Left ventricle myocardium inferior (tissue), 1 donor: Measurements from ENCODE around the gene XPO6. TPM values are rescaled to one million over a fixed set of nuclear protein-coding genes. Genes with fewer than 3 reads are reported as not detected.

Experiments
- DNase-seq: peaks from one replicate; pipeline ENCODE4 v3.0.0-alpha.2; 2020
- H3K27ac ChIP-seq: fragments of 200-600 bp; replicated peaks from 2 replicates; pipeline ENCODE4 v1.8.0; 2021
- H3K27me3 ChIP-seq: fragments of 200-600 bp; 2 replicates; pipeline ENCODE4 v1.8.0; 2021; ENCODE audit warnings: low read depth
- H3K36me3 ChIP-seq: fragments of 200-600 bp; 2 replicates; pipeline ENCODE4 v1.8.0; 2021
- H3K4me1 ChIP-seq: fragments of 200-600 bp; 2 replicates; pipeline ENCODE4 v1.8.0; 2021
- H3K4me3 ChIP-seq: fragments of 200-600 bp; 2 replicates; pipeline ENCODE4 v1.8.0; 2021; ENCODE audit warnings: mild to moderate bottlenecking, moderate library complexity
- H3K9me3 ChIP-seq: fragments of 200-600 bp; replicated peaks from 2 replicates; pipeline ENCODE4 v1.8.0; 2021
- CTCF ChIP-seq: fragments of 200-600 bp; IDR thresholded peaks from 2 replicates; pipeline ENCODE4 v1.8.0; 2021; ENCODE audit warnings: antibody characterized with exemption, mild to moderate bottlenecking, borderline replicate concordance
- intact Hi-C: fragments of 100-400 bp; cut with micrococcal nuclease; formaldehyde crosslinking; loops from one replicate; pipeline ENCODE4 v1.11.0; 2022
- total RNA-seq: library from RNA; stranded (reverse); fragmentation: NEBNext Ultra II Directional; extraction: Animal tissue kit (Norgen Biotek cat#: 25700); gene quantifications from one replicate; pipeline ENCODE4 v1.2.1, GENCODE V29; 2021
- donor health status: DM: no; HTN: yes; CAD: no; lungs with severe emphysema.

Gene XPO6
- total RNA-seq, 1 donor from 2014 or later = 26.4 TPM

- TF ChIP-seq CTCF = no peak
- intact Hi-C loops = no loop called here
- Histone ChIP-seq H3K27ac (no peak overlapping the region), H3K36me3 (no peaks in the 10 kb centered on the region), H3K27me3 (no peaks in the 10 kb centered on the region), H3K4me1 (no peaks in the 10 kb centered on the region), H3K4me3 (no peak overlapping the region), H3K9me3 (no peaks in the 10 kb centered on the region)
- DNase-seq = no peak
Observed at GRCh38 chr16:28089992-28090365, 121.8 kb downstream of the XPO6 start.

GRCh38 chr16:28089205-28089991 is 122.4 kb downstream of the XPO6 start:
- Histone ChIP-seq H3K4me3 (no peak overlapping the region), H3K27ac (no peak overlapping the region), H3K27me3 (no peaks in the 10 kb centered on the region), H3K36me3 (no peaks in the 10 kb centered on the region), H3K9me3 (no peaks in the 10 kb centered on the region), H3K4me1 (no peaks in the 10 kb centered on the region)
- TF ChIP-seq CTCF = no peak
- intact Hi-C loops = no loop called here
- DNase-seq = no peak

- no peaks in the 10 kb centered on the region for H3K9me3 ChIP-seq
- TF ChIP-seq CTCF = no peak
- intact Hi-C loops = no loop called here
- H3K27ac ChIP-seq = no peak overlapping the region
- DNase-seq = no peak
- H3K27me3 ChIP-seq = no peaks in the 10 kb centered on the region
- no peaks in the 10 kb centered on the region for H3K36me3 ChIP-seq
- H3K4me3 ChIP-seq = no peak overlapping the region
- no peaks in the 10 kb centered on the region for H3K4me1 ChIP-seq
Observed at GRCh38 chr16:28087675-28088300, 124.0 kb downstream of the XPO6 start.

GRCh38 chr16:28087140-28087660 is 124.6 kb downstream of the XPO6 start:
- no peaks in the 10 kb centered on the region for H3K27me3 ChIP-seq
- H3K9me3 ChIP-seq = no peaks in the 10 kb centered on the region
- no peak for DNase-seq
- no peak overlapping the region for H3K4me3 ChIP-seq
- H3K4me1 ChIP-seq = no peaks in the 10 kb centered on the region
- intact Hi-C loops = no loop called here
- H3K27ac ChIP-seq = no peak overlapping the region
- no peak for TF ChIP-seq CTCF
- no peaks in the 10 kb centered on the region for H3K36me3 ChIP-seq

GRCh38 chr16:28086186-28087139 is 125.3 kb downstream of the XPO6 start:
- DNase-seq = no peak
- Histone ChIP-seq H3K27ac (no peak overlapping the region), H3K9me3 (no peaks in the 10 kb centered on the region), H3K4me1 (no peaks in the 10 kb centered on the region), H3K4me3 (no peak overlapping the region), H3K36me3 (no peaks in the 10 kb centered on the region), H3K27me3 (no peaks in the 10 kb centered on the region)
- no peak for TF ChIP-seq CTCF
- intact Hi-C loops = no loop called here
